Tibial artery (tissue), 4 donors: ENCODE measurements around the gene IQCE.

ENCODE experiments used
- DNase-seq, 2 donors: peaks; one replicate each; pipeline ENCODE4 v3.0.0-alpha.2; 2019
- H3K27ac ChIP-seq, 2 donors: fragments of 200-600 bp; sonication (generic) in 1 of 2; 1 replicate in 1 of 2; 2 replicates in 1 of 2; pipeline ENCODE4 v1.5.1; 2018 to 2019; ENCODE audit warnings: mild to moderate bottlenecking in 1 of 2
- H3K27me3 ChIP-seq, 2 donors: fragments of 200-600 bp; sonication (generic) in 1 of 2; one replicate each; pipeline versions ENCODE4 v1.5.1 to v1.6.0; 2016 to 2019
- H3K36me3 ChIP-seq, 3 donors: fragments of 200-600 bp; sonication (generic) in 2 of 3; one replicate each; pipeline ENCODE4 v1.5.1; 2016 to 2019; ENCODE audit warnings: mild to moderate bottlenecking in 2 of 3
- H3K4me1 ChIP-seq, 4 donors: fragments of 200-600 bp; sonication (generic) in 2 of 4; 1 replicate in 3 of 4; 2 replicates in 1 of 4; pipeline ENCODE4 v1.5.1; 2016 to 2019
- H3K4me3 ChIP-seq, 2 donors: fragments of 200-600 bp; sonication (generic) in 1 of 2; 1 replicate in 1 of 2; 2 replicates in 1 of 2; pipeline ENCODE4 v1.5.1; 2018 to 2019; ENCODE audit warnings: mild to moderate bottlenecking in 2 of 2
- H3K9me3 ChIP-seq, 3 donors: fragments of 200-600 bp; sonication (generic) in 1 of 3; one replicate each; pipeline ENCODE4 v1.5.1; 2016 to 2019
- CTCF ChIP-seq, 2 experiments: fragments of 200-600 bp in 1 of 2; fragments of 450-650 bp in 1 of 2; IDR thresholded peaks; one replicate each; pipeline ENCODE4 v1.5.1; 2017 to 2019; ENCODE audit warnings: antibody characterized with exemption in 2 of 2, mild to moderate bottlenecking in 1 of 2, moderate library complexity in 1 of 2
- intact Hi-C: fragments of 100-400 bp; cut with DNase I; formaldehyde crosslinking; loops from one replicate; pipeline ENCODE4 v1.15.0; 2023; ENCODE audit warnings: low total_unique reads

IQCE gene

GRCh38 chr7:2643386-2644219, 84.8 kb downstream of the IQCE start:
- peaks cover 0 to 23% (median 18%) of the 10 kb centered on the region in 3 donors for H3K36me3 ChIP-seq
- no peak for TF ChIP-seq CTCF (IDR thresholded peaks at IDR 0.05)
- H3K4me1 ChIP-seq = peaks cover 6 to 51% (median 39%) of the 10 kb centered on the region in 4 donors
- intact Hi-C loops = no loop called here
- no peak for DNase-seq
- no peaks in the 10 kb centered on the region for H3K9me3 ChIP-seq
- H3K27me3 ChIP-seq = no peaks in the 10 kb centered on the region
- H3K4me3 ChIP-seq = no peak overlapping the region
- H3K27ac ChIP-seq = no peak overlapping the region

GRCh38 chr7:2644220-2644561, 85.4 kb downstream of the IQCE start:
- no peak overlapping the region for H3K4me3 ChIP-seq
- no peak for DNase-seq
- peaks cover under 1 to 45% (median 33%) of the 10 kb centered on the region in 4 donors for H3K4me1 ChIP-seq
- H3K27ac ChIP-seq = no peak overlapping the region
- H3K9me3 ChIP-seq = no peaks in the 10 kb centered on the region
- intact Hi-C loops = no loop called here
- H3K36me3 ChIP-seq = peaks cover 0 to 29% (median 18%) of the 10 kb centered on the region in 3 donors
- no peak for TF ChIP-seq CTCF (IDR thresholded peaks at IDR 0.05)
- no peaks in the 10 kb centered on the region for H3K27me3 ChIP-seq

GRCh38 chr7:2644562-2645273, 85.9 kb downstream of the IQCE start:
- TF ChIP-seq CTCF (IDR thresholded peaks at IDR 0.05) = no peak
- H3K4me3 ChIP-seq = no peak overlapping the region
- peaks cover 0 to 40% (median 28%) of the 10 kb centered on the region in 4 donors for H3K4me1 ChIP-seq
- H3K9me3 ChIP-seq = no peaks in the 10 kb centered on the region
- no peaks in the 10 kb centered on the region for H3K27me3 ChIP-seq
- H3K36me3 ChIP-seq = peaks cover 0 to 34% (median 18%) of the 10 kb centered on the region in 3 donors
- H3K27ac ChIP-seq = no peak overlapping the region
- intact Hi-C loops = loop anchor here (5.0 kb wide), 1 partner anchor 47 kb away; no protein-coding TSS in a partner anchor
- DNase-seq = no peak

- Histone ChIP-seq H3K36me3 (peaks cover 0 to 40% (median 22%) of the 10 kb centered on the region in 3 donors), H3K4me1 (peaks cover 0 to 33% (median 24%) of the 10 kb centered on the region in 4 donors), H3K27me3 (no peaks in the 10 kb centered on the region), H3K27ac (no peak overlapping the region), H3K9me3 (no peaks in the 10 kb centered on the region), H3K4me3 (no peak overlapping the region)
- TF ChIP-seq CTCF (IDR thresholded peaks at IDR 0.05) = no peak
- DNase-seq = no peak
- intact Hi-C loops = loop anchor here (5.0 kb wide), 1 partner anchor 48 kb away; no protein-coding TSS in a partner anchor
These were observed 86.6 kb downstream of the IQCE start for GRCh38 chr7:2645274-2645868.

GRCh38 chr7:2646336-2646679, 87.5 kb downstream of the IQCE start:
- no peak for DNase-seq
- peaks cover 0 to 24% (median 14%) of the 10 kb centered on the region in 4 donors for H3K4me1 ChIP-seq
- peaks cover 0 to 50% (median 23%) of the 10 kb centered on the region in 3 donors for H3K36me3 ChIP-seq
- no peak overlapping the region for H3K4me3 ChIP-seq
- no peak overlapping the region for H3K27ac ChIP-seq
- no peaks in the 10 kb centered on the region for H3K27me3 ChIP-seq
- intact Hi-C loops = loop anchor here (5.0 kb wide), 1 partner anchor 49 kb away; no protein-coding TSS in a partner anchor
- no peak for TF ChIP-seq CTCF (IDR thresholded peaks at IDR 0.05)
- H3K9me3 ChIP-seq = no peaks in the 10 kb centered on the region
